ENCODE measurements around the gene VPS45. TPM values are rescaled to one million over a fixed set of nuclear protein-coding genes. Genes with fewer than 3 reads are reported as not detected.
"Not testable (repeated sequence)": the region's sequence is repeated elsewhere in the genome, so short reads cannot be mapped to it uniquely, and the experiment has no call there.

Gene VPS45
- total and polyA plus RNA-seq, 2 of the 8 experiments (the other 6 are each of a cell fraction or from before 2014, with no cell fraction given), result 19.1 to 27.6 TPM

DNA sequence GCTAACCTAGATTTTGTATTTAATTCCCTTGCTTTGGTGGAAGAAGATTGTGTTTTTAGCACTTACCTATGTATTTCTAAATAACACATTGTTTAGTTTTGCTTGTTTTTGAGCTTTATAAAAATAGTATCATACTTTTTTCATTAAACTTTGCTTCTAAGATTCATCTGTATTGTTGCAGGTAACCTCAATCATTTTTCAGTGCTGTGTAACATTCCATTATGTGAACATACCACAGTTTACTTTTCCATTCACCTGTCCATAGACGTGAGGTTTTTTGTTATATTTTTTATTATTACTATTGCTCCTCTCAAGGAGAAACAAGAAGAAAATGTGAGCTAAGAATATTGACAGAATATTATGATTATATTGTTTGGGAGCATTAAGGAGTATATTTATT is 67.0 kb downstream of the VPS45 start (continued):
- TF ChIP-seq NANOG (IDR thresholded peaks at IDR 0.05; ENCODE audit: insufficient read depth, low read depth, low read length, poor library complexity, severe bottlenecking) (no peak), EGR1 (IDR thresholded peaks at IDR 0.05; ENCODE audit: borderline replicate concordance, low read depth, low read length) (no peak), PHF8 (conservative IDR thresholded peaks at IDR 0.05; ENCODE audit: low read depth, low read length) (no peak)

- H2AFZ ChIP-seq (ENCODE audit: low read length); H2BK120ac ChIP-seq (replicated peaks; ENCODE audit: low read depth, low read length); H4K8ac ChIP-seq (ENCODE audit: extremely low read depth, insufficient read depth, low read length); H3K4me1 ChIP-seq (replicated peaks in 1 of 4; ENCODE audit: control insufficient read depth in 3 of 4, insufficient read depth in 4 of 4, low read length in 3 of 4); H3K23ac ChIP-seq (ENCODE audit: insufficient read length); H3K14ac ChIP-seq (ENCODE audit: insufficient read length); H3K36me3 ChIP-seq (ENCODE audit: control insufficient read depth in 2 of 4, insufficient read depth in 4 of 4, low read length in 3 of 4); H3K9me3 ChIP-seq (ENCODE audit: insufficient read depth in 2 of 2, low read depth in 1 of 2, low read length in 1 of 2); POLR2A ChIA-PET (ENCODE audit: partially characterized antibody); H4K20me1 ChIP-seq (replicated peaks in 1 of 2; ENCODE audit: control insufficient read depth in 1 of 2, insufficient read depth in 2 of 2, low read length in 2 of 2); H3K79me1 ChIP-seq (ENCODE audit: low read depth, low read length); H3K18ac ChIP-seq (ENCODE audit: extremely low read depth, low read length); H3K23me2 ChIP-seq (ENCODE audit: low read depth, low read length); H2BK20ac ChIP-seq (ENCODE audit: low read length); H2BK12ac ChIP-seq (ENCODE audit: low read depth, low read length); H3K4ac ChIP-seq (replicated peaks; ENCODE audit: insufficient read length, low read depth, low read length); H3K9ac ChIP-seq (replicated peaks in 1 of 4; ENCODE audit: extremely low read depth in 1 of 4, low read depth in 3 of 4, low read length in 3 of 4); H3K79me2 ChIP-seq (ENCODE audit: control insufficient read depth in 1 of 2, insufficient read depth in 2 of 2, low read length in 2 of 2); H3K4me3 ChIP-seq (ENCODE audit: extremely low read depth in 1 of 4, insufficient read depth in 2 of 4, low read depth in 3 of 4, low read length in 4 of 4); H3K27ac ChIP-seq (ENCODE audit: low read depth, low read length); H2BK5ac ChIP-seq (ENCODE audit: low read depth, low read length); FAIRE-seq; H4K5ac ChIP-seq (ENCODE audit: insufficient read length, low read depth, low read length); H2BK15ac ChIP-seq (ENCODE audit: low read length); DNase-seq (ENCODE audit: low read depth in 1 of 2, low spot score in 2 of 2); H4K91ac ChIP-seq (replicated peaks; ENCODE audit: insufficient read length, low read length); H3K27me3 ChIP-seq (replicated peaks in 1 of 4; ENCODE audit: control insufficient read depth in 3 of 4, extremely low read depth in 1 of 4, insufficient read depth in 3 of 4, low read length in 3 of 4); H3K56ac ChIP-seq (replicated peaks; ENCODE audit: insufficient read length, low read depth, low read length); H2AK5ac ChIP-seq (ENCODE audit: low read depth, low read length); H3K4me2 ChIP-seq (ENCODE audit: insufficient read depth in 1 of 2, low read depth in 2 of 2, low read length in 2 of 2): not testable (repeated sequence)
- CTCF ChIA-PET (ENCODE audit: partially characterized antibody), result interaction anchor here (0.6 kb wide), 1 partner anchor 32 kb away, joined by 3 read pairs; no protein-coding TSS in a partner anchor
- WGBS, 2 experiments (ENCODE audit: extremely low coverage in 1 of 2, insufficient coverage in 1 of 2, insufficient read length in 1 of 2, insufficient replicate concordance in 2 of 2, low coverage in 1 of 2, low lambda C conversion rate in 2 of 2, missing lambda C conversion rate in 1 of 2), result 97% methylated on average over 6 of the region's 6 CpGs; no CpG with 5 or more reads in 1 of the 2 experiments
These were observed 67.8 kb downstream of the VPS45 start for GRCh38 chr1:150135400-150135799.

All from H1 (cell line).